Upper lobe of left lung (tissue), 4 donors: ENCODE results near the gene OLFM1.

Source experiments
- EP300 ChIP-seq, 4 donors: sonication (generic); formaldehyde crosslinking; IDR thresholded peaks; one replicate each; pipeline ENCODE4 v1.5.1; 2017; ENCODE audit warnings: antibody characterized with exemption in 4 of 4, control low read depth in 2 of 4
- POLR2A ChIP-seq, 4 donors: fragments of 450-650 bp; IDR thresholded peaks; one replicate each; pipeline ENCODE4 v1.5.1; 2016 to 2017; ENCODE audit warnings: antibody characterized with exemption in 4 of 4, mild to moderate bottlenecking in 2 of 4
- POLR2AphosphoS5 ChIP-seq, 2 donors: sonication (generic); formaldehyde crosslinking; IDR thresholded peaks; one replicate each; pipeline ENCODE4 v1.5.1; 2017; ENCODE audit warnings: antibody characterized with exemption in 2 of 2
- TF ChIP-seq, protein P1 (sequence below), 6 experiments: fragments of 450-650 bp in 4 of 6; fragments of 200-600 bp in 2 of 6; sonication (generic) in 2 of 6; IDR thresholded peaks; one replicate each; pipeline ENCODE4 v1.5.1; 2016 to 2019; ENCODE audit warnings: antibody characterized with exemption in 6 of 6

DNA sequence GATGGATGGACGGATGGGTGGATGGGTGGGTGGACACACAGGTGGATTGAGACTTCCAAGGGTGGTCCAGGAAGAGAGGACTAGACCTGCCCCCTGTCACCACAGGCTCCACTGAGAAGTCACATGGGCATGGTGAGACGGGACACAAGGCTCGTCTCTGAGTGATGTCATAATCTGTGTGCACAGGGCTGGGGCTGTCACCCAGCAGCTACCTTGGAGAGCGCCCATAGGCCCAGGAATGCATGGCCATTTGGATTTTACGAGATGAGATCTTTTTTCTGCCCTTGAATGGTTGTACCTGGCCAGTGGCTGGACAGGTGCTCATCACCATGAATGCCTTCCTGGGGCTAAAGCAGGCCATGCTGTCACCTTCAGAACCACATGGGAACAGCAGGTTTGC lies 3.1 kb downstream of the OLFM1 start:
- TF ChIP-seq POLR2A (IDR thresholded peaks at IDR 0.05) (no peak), POLR2AphosphoS5 (IDR thresholded peaks at IDR 0.05) (no peak), EP300 (IDR thresholded peaks at IDR 0.05) (no peak)
- TF ChIP-seq, protein P1, sequence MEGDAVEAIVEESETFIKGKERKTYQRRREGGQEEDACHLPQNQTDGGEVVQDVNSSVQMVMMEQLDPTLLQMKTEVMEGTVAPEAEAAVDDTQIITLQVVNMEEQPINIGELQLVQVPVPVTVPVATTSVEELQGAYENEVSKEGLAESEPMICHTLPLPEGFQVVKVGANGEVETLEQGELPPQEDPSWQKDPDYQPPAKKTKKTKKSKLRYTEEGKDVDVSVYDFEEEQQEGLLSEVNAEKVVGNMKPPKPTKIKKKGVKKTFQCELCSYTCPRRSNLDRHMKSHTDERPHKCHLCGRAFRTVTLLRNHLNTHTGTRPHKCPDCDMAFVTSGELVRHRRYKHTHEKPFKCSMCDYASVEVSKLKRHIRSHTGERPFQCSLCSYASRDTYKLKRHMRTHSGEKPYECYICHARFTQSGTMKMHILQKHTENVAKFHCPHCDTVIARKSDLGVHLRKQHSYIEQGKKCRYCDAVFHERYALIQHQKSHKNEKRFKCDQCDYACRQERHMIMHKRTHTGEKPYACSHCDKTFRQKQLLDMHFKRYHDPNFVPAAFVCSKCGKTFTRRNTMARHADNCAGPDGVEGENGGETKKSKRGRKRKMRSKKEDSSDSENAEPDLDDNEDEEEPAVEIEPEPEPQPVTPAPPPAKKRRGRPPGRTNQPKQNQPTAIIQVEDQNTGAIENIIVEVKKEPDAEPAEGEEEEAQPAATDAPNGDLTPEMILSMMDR (IDR thresholded peaks at IDR 0.05): no peak
